Hepatocyte (in vitro differentiated cells): ENCODE data around the gene S1PR2. TPM values are rescaled to one million over a fixed set of nuclear protein-coding genes. Genes with fewer than 3 reads are reported as not detected.
"Not testable (repeated sequence)": the region's sequence is repeated elsewhere in the genome, so short reads cannot be mapped to it uniquely, and the experiment has no call there.

Experiments
- DNase-seq: peaks from one replicate; pipeline ENCODE4 v3.0.0-alpha.2; 2016; ENCODE audit warnings: low spot score
- H2AFZ ChIP-seq: fragments of 200-600 bp; sonication (generic); 2 replicates; pipeline ENCODE4 v1.6.0; 2016; ENCODE audit warnings: antibody characterized with exemption, mild to moderate bottlenecking
- H3K27ac ChIP-seq: fragments of 200-600 bp; sonication (generic); 2 replicates; pipeline ENCODE4 v1.5.1; 2016; ENCODE audit warnings: mild to moderate bottlenecking
- H3K27me3 ChIP-seq: fragments of 200-600 bp; sonication (generic); 2 replicates; pipeline ENCODE4 v1.6.1; 2016
- H3K36me3 ChIP-seq: fragments of 200-600 bp; sonication (generic); replicated peaks from 2 replicates; pipeline ENCODE4 v1.5.1; 2016; ENCODE audit warnings: low read depth; ENCODE audit not compliant: insufficient read depth
- H3K4me1 ChIP-seq: fragments of 200-600 bp; sonication (generic); 2 replicates; pipeline ENCODE4 v1.5.1; 2016; ENCODE audit warnings: mild to moderate bottlenecking, moderate library complexity; ENCODE audit not compliant: insufficient read depth
- H3K4me2 ChIP-seq: fragments of 200-600 bp; sonication (generic); 2 replicates; pipeline ENCODE4 v1.6.0; 2016
- H3K4me3 ChIP-seq: fragments of 200-600 bp; sonication (generic); 2 replicates; pipeline ENCODE4 v1.5.1; 2016; ENCODE audit warnings: mild to moderate bottlenecking
- H3K79me2 ChIP-seq: fragments of 200-600 bp; sonication (generic); 2 replicates; pipeline ENCODE4 v1.6.0; 2017; ENCODE audit warnings: mild to moderate bottlenecking
- H3K9me2 ChIP-seq: fragments of 200-600 bp; sonication (generic); replicated peaks from 2 replicates; pipeline ENCODE4 v1.6.0; 2017; ENCODE audit warnings: mild to moderate bottlenecking; ENCODE audit not compliant: insufficient read depth
- H3K9me3 ChIP-seq: fragments of 200-600 bp; sonication (generic); 2 replicates; pipeline ENCODE4 v1.5.1; 2016; ENCODE audit warnings: low read depth, mild to moderate bottlenecking
- H4K20me1 ChIP-seq: fragments of 200-600 bp; sonication (generic); 2 replicates; pipeline ENCODE4 v1.6.0; 2016; ENCODE audit warnings: mild to moderate bottlenecking; ENCODE audit not compliant: insufficient read depth, poor library complexity, severe bottlenecking
- EZH2 ChIP-seq: fragments of 200-600 bp; sonication (generic); IDR thresholded peaks from 2 replicates; pipeline ENCODE4 v1.6.1; 2016; ENCODE audit warnings: antibody characterized with exemption, mild to moderate bottlenecking, borderline replicate concordance
- EZH2phosphoT487 ChIP-seq: fragments of 200-600 bp; sonication (generic); IDR thresholded peaks from one replicate; pipeline ENCODE4 v1.6.1; 2018; ENCODE audit warnings: antibody characterized with exemption, mild to moderate bottlenecking, low read depth, moderate library complexity; ENCODE audit not compliant: unreplicated experiment, severe bottlenecking
- WGBS: methylation state at CpG from one replicate; pipeline ENCODE4 v1.1.6; 2016; ENCODE audit warnings: low lambda C conversion rate; ENCODE audit errors: missing lambda C conversion rate; 5-methylcytosine and 5-hydroxymethylcytosine counted together
- polyA plus RNA-seq: library from polyadenylated mRNA; unstranded; fragments of >200 nt; fragmentation: Nextera tagmentation; extraction: Ambion mirVana; gene quantifications from 2 replicates; pipeline ENCODE4 v1.2.1, GENCODE V29; 2016
- total RNA-seq: library from RNA; depleted of rRNA; stranded (reverse); fragments of >200 nt; gene quantifications from 2 replicates; pipeline ENCODE4 v1.2.3, GENCODE V29; 2014
- TF ChIP-seq, protein P1 (sequence below): fragments of 200-600 bp; sonication (generic); IDR thresholded peaks from 2 replicates; pipeline ENCODE4 v1.5.1; 2016; ENCODE audit warnings: antibody characterized with exemption, mild to moderate bottlenecking; ENCODE audit not compliant: poor library complexity

S1PR2 gene
- total and polyA plus RNA-seq, 2 experiments from 2014 or later, result 8.6 to 16.1 TPM

DNA sequence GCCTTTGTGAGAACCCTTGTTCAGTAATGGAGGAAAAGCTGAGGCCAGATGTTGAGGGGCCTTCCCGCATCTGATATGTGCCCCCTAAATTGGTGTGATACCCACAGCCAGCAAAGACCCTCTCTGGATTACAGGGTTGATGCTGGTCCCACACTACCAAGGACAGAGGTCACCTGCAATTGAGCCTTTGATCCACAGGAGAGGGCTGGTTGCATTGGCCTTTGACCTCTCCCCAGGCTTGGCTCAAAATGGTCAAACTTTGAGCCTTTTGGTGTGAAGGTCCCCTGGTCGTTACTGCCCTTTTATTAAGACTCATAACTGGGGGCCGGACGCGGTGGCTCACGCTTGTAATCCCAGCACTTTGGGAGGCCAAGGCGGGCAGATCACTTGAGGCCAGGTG lies 12.5 kb upstream of the S1PR2 start:
- Histone ChIP-seq H3K9me3 (no peaks in the 10 kb centered on the region), H3K4me2 (no peak overlapping the region), H3K4me1 (no peaks in the 10 kb centered on the region), H3K27ac (no peak overlapping the region), H3K4me3 (no peak overlapping the region), H3K27me3 (no peaks in the 10 kb centered on the region), H4K20me1 (no peaks in the 10 kb centered on the region), H3K36me3 (no peaks in the 10 kb centered on the region), H3K9me2 (no peaks in the 10 kb centered on the region), H2AFZ (no peak overlapping the region), H3K79me2 (no peaks in the 10 kb centered on the region)
- 93% methylated on average over 7 of the region's 7 CpGs for WGBS
- no peak for DNase-seq
- no peak for TF ChIP-seq EZH2phosphoT487
- TF ChIP-seq, protein P1, sequence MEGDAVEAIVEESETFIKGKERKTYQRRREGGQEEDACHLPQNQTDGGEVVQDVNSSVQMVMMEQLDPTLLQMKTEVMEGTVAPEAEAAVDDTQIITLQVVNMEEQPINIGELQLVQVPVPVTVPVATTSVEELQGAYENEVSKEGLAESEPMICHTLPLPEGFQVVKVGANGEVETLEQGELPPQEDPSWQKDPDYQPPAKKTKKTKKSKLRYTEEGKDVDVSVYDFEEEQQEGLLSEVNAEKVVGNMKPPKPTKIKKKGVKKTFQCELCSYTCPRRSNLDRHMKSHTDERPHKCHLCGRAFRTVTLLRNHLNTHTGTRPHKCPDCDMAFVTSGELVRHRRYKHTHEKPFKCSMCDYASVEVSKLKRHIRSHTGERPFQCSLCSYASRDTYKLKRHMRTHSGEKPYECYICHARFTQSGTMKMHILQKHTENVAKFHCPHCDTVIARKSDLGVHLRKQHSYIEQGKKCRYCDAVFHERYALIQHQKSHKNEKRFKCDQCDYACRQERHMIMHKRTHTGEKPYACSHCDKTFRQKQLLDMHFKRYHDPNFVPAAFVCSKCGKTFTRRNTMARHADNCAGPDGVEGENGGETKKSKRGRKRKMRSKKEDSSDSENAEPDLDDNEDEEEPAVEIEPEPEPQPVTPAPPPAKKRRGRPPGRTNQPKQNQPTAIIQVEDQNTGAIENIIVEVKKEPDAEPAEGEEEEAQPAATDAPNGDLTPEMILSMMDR, result no peak
- TF ChIP-seq EZH2, result no peak

DNA sequence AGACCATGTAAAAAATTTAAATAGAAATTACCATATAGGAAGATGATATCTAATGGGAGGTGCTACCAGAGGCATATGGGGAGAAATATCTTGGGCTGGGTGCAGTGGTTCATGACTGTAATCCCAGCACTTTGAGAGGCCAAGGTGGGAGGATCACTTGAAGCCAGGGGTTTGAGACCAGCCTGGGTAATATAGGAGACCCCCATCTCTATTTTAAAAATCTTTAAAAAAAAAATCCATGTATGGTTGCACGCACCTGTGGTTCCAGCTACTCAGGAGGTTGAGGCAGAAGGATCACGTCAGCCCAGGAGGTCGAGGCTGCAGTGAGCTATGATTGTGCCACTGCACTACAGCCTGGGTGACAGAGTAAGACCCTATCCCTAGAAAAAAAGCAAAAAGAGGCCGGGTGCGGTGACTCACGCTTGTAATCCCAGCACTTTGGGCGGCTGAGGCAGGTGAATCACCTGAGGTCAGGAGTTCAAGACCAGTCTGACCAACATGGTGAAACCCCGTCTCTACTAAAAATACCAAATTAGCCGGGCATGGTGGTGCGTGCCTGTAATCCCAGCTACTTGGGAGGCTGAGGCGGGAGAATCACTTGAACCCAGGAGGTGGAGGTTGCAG lies 10.8 kb upstream of the S1PR2 start:
- H3K9me2 ChIP-seq, H3K27ac ChIP-seq, H3K79me2 ChIP-seq: not testable (repeated sequence)

DNA sequence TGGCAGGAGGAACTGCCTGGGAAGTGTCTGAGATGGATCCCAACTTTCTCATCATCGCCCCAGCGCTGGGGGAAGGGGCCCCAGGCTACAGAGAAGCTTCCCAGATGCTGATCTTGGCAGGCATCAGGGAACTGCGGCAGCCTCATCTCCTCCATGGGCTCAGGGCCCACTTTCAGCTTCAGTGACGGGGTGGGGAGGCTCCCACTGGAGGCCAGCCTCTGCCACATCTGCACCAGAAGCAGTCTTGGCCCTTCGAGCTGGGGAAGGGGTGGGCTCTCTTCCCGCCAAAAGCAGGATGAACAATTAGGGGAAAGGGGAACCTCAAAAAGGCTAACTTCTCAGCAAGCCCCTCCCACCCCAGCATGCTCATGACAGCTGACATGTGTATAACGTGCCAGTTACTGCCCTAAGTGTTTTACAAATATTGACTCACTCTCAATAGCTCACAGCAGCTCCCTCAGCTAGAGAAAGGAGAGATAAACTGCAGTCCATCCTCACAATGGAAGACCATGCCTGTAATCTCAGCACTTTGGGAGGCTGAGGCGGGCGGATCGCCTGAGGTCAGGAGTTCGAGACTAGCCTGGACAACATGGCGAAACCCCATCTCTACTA lies 7.1 kb upstream of the S1PR2 start:
- no peaks in the 10 kb centered on the region for H3K79me2 ChIP-seq
- no peaks in the 10 kb centered on the region for H4K20me1 ChIP-seq
- no peak overlapping the region for H3K4me2 ChIP-seq
- H3K4me1 ChIP-seq, result peaks cover 4% of the 10 kb centered on the region
- no peaks in the 10 kb centered on the region for H3K9me2 ChIP-seq
- peak; percentile 78 for DNase-seq
- TF ChIP-seq EZH2phosphoT487 (no peak), EZH2 (no peak)
- TF ChIP-seq, protein P1, result no peak
- no peaks in the 10 kb centered on the region for H3K36me3 ChIP-seq
- H3K27me3 ChIP-seq, result no peaks in the 10 kb centered on the region
- no peaks in the 10 kb centered on the region for H3K9me3 ChIP-seq
- peak overlapping the region; percentile 44 for H3K27ac ChIP-seq
- WGBS, result 47% methylated on average over 12 of the region's 12 CpGs
- no peak overlapping the region for H2AFZ ChIP-seq
- no peak overlapping the region for H3K4me3 ChIP-seq

More for the DNA sequence above, 10.8 kb upstream of the S1PR2 start:
- H3K27me3 ChIP-seq, DNase-seq, H3K4me3 ChIP-seq, H3K4me1 ChIP-seq, H3K4me2 ChIP-seq, H3K36me3 ChIP-seq, H3K9me3 ChIP-seq, H4K20me1 ChIP-seq, H2AFZ ChIP-seq: not testable (repeated sequence)
- 93% methylated on average over 11 of the region's 11 CpGs for WGBS

DNA sequence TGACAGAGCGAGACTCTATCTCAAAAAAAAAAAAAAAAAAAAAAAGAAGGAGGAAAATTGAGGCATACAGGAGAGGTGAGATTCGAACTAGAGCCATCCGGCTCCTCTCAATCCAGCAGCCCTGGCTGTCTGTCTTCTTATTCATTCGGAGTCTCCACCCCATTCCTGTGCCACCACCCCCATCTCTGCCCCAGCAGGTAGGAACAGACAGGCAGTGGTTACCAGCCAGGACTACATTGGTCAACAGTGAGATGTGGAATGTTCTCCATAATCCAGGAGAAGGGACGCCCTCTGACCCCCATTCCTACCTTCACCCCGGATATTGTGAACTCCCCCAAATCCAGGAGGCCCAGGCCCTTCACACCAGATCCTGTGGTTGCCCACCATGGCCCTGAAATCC lies 6.6 kb upstream of the S1PR2 start:
- Histone ChIP-seq H3K4me2 (no peak overlapping the region), H3K27ac (peak overlapping the region; percentile 44), H3K9me3 (no peaks in the 10 kb centered on the region), H3K9me2 (no peaks in the 10 kb centered on the region), H3K36me3 (no peaks in the 10 kb centered on the region), H3K79me2 (no peaks in the 10 kb centered on the region), H2AFZ (no peak overlapping the region), H4K20me1 (no peaks in the 10 kb centered on the region), H3K27me3 (no peaks in the 10 kb centered on the region), H3K4me3 (no peak overlapping the region), H3K4me1 (peaks cover 4% of the 10 kb centered on the region)
- 81% methylated on average over 5 of the region's 6 CpGs for WGBS
- TF ChIP-seq, protein P1, result no peak
- TF ChIP-seq EZH2phosphoT487, result no peak
- TF ChIP-seq EZH2, result no peak
- no peak for DNase-seq

DNA sequence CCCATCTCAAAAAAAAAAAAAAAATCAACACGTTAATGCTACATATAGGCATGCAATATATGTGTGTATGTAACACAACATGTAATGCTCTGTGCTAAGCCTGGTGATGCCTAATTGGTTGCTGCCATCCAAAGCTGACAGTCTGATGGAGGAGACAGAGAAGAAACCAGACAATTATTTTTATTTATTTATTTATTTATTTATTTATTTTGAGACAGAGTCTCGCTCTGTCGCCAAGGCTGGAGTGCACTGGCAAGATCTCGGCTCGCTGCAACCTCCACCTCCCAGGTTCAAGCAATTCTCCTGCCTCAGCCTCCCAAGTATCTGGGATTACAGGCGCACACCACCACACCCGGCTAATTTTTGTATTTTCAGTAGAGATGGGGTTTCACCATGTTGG lies 4.3 kb upstream of the S1PR2 start:
- H2AFZ ChIP-seq, H3K79me2 ChIP-seq, H3K4me1 ChIP-seq, H3K9me3 ChIP-seq, H3K9me2 ChIP-seq, H3K27me3 ChIP-seq, H3K36me3 ChIP-seq, H4K20me1 ChIP-seq, H3K4me3 ChIP-seq, H3K4me2 ChIP-seq, DNase-seq: not testable (repeated sequence)
- peak overlapping the region; percentile 81 for H3K27ac ChIP-seq
- WGBS, result 94% methylated on average over 7 of the region's 7 CpGs
